Medulla oblongata (tissue), 1 donor: ENCODE results near the gene GNB1L.

Source experiments
- DNase-seq: peaks from one replicate; pipeline ENCODE4 v3.0.0-alpha.2; 2015; ENCODE audit errors: extremely low spot score

Gene GNB1L

GRCh38 chr22:19863571-19863970 lies 8.9 kb upstream of the GNB1L start:
- no peak for DNase-seq

- DNase-seq: no peak
Measured at GRCh38 chr22:19862619-19863246, 8.1 kb upstream of the GNB1L start.

DNA sequence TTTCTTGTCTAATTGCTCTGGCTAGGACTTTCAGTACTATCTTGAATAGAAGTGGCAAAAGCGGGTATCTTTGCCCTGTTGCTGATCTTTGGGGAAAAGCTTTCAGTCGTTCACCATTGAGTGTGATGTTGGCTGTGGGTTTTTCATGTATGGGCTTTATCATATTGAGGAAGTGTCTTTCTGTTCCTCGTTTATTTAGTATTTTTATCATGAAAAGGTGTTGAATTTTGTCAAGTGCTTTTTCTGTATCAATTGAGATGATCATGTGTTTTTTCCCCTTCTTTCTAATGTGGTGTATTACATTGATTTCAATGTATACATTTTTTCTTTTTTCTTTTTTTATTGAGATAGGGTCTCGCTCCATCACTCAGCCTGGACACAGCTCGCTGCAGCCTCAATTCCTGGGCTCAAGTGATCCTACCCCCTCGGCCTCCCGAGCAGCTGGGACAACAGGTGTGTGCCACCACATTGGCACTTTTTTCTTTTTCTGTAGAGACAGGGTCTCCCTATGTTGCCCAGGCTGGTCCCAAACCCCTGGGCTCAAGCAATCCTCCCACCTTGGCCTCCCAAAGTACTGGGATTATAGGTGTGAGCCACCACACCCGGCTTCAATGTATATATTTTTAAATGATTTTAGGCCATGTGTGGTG lies 5.3 kb upstream of the GNB1L start:
- no peak for DNase-seq

GRCh38 chr22:19857382-19857781 lies 2.7 kb upstream of the GNB1L start:
- DNase-seq: no peak

DNA sequence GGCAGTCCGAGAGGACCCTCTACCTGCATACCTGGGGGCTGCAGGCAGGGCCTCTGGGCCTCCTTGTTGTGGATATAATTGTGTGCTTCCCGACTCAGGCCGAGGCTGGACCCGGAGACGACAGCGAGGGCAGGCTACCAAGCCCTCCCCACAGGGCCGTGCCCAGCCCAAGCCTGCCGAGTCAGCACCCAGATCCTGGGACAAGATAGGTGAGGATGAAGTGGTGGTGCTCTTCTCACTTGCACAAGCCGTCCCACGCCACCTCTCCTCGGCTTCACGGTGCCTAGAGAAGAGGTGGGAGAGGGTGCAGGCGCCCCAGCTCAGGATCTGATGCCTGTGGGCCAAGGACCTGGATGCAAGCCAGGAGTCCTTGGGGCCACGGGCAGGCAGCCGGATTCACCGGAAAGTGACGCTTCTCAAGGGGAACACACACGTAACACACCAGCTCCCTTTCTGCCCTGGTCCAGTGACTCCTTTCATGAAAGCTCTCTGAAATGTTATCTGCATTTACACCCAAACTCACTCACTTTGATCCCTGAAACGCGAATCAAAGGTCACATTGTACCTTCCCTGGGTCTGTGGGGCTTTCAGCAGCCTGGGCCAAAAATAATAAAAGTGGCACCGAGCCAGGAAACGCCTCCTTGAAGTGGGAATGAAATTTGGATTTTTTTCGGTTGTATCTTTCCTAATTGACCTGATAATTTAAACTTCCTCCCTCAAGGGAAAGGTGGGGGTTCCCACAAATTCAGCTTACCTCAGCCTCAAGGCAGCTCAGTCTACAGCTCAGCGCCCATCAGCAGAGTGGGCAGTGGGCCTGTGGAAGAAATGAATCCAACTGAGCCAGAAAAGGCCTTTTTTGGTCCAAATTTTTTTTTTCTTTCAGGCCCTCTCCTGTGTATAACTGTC lies 1.1 kb upstream of the GNB1L start:
- DNase-seq: peak; percentile 62

- DNase-seq: peak; percentile 13
Measured at GRCh38 chr22:19853879-19854777, 546 bp downstream of the GNB1L start.

DNA sequence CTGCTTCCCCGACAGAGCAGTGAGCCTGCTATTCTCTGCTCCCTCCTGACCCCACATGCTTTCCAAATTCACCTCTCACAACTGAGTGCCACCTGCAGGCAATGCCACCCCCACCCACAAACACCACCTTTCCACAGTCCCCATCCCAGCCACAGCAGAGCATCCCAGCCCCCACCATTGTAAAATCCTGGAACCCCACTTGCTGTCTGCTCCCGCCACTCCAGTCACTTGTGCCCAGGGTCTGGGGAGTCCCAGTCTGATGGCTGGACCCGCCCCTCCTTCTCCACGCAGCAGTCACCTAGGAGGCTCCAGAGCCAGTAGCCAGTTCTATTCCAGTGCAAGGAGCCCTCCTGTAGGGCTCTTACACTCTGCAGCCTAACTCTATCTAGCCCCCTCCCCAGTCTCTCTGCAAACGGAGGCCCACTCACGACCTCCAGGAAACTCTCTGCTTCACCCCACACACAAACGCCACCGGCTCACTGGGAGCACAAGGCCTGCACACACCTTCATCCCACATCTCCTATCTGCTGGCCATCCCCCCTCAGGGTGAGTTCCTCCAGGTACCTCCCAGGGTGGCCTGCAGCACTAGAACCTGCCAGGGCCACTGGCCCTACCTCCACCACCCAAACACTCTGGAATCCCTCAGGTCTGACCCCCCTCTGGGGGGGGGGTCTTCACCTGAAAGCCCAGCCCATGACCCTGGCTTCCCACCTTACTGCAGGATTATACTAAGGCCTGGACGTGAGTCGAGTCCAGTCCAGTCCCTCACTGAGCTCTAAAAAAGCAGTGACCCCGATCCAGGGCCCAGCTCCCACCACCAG lies 1.4 kb downstream of the GNB1L start:
- no peak for DNase-seq

GRCh38 chr22:19852177-19852781 lies 2.4 kb downstream of the GNB1L start:
- DNase-seq: no peak

- DNase-seq: no peak
Measured at GRCh38 chr22:19851291-19852176, 3.1 kb downstream of the GNB1L start.

DNA sequence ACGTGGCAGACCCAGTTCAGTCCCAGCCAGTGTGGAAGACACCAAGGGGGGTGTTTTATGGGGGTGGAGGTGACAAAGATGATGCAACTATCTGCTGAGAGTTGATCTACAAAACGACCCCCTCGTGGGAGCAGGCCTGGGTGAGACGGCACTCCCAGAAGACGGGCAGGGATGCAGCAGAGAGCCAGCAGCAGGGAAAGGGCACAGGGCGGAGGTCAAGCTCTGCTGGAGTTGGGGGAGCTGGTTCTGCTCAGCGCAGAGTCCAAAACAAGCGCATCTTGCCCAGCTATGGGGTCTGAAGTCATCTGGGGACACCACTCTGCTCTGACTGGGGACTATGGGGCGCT lies 3.9 kb downstream of the GNB1L start:
- DNase-seq: no peak

DNA sequence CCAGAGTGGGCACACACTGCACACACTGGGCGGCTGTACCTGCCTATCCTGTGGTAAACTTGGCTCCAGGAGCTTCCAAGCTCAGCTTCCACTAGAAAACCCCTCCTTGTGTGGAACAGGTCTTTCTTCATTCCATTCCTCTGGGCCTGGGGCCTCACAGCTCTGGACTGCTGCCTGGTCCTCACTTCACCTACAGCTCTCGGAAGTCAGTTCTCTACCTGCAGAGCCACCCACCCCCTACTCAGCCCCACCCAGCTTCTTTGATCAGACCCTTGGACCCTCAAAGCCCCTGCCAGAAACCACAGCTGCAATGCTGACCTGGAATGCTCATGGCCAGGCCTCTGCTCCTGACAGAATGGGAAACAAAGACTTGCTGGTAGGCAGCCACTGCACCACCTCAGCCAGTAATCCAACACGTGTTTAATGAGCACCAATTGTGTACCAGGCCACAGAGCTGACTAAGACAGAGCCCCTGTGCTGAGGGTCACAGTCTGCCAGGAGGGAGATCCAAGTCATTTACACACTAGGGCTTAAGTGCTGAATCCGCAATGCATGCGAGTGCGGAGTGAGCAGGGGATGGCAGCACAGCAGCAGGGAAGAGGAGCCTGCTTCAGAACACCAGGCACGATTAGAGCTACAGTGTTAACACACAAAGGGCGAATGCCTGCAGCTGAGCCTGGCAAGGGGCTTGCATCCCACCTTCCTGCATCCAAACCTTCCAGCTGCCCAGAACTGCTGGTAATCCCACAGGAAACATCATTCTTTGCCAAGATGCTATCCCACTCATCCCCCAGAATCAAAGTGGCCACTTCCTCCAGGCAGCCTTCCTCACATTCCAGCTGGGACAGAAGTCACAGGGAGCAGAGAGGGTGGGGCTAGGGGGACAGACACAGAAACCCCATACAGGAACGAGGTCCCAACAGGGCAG lies 4.6 kb downstream of the GNB1L start:
- DNase-seq: peak; percentile 8

- no peak for DNase-seq
Measured at GRCh38 chr22:19848298-19849224, 6.1 kb downstream of the GNB1L start.

DNA sequence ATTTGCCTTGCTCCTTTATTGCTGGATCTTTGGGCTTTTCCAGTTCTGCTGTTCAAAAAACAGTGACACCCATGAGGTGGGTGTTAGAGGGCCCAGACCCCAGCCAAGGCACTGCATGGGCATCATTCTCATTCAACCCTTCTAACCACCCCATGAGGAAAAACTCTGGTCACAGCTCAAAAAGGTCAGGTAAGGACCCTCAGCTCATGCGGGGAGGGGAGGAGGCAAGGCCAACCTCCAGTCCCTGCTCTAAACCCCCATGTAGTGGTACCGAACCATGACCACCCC lies 7.4 kb downstream of the GNB1L start:
- no peak for DNase-seq

GRCh38 chr22:19846620-19847344 lies 7.9 kb downstream of the GNB1L start:
- no peak for DNase-seq

DNA sequence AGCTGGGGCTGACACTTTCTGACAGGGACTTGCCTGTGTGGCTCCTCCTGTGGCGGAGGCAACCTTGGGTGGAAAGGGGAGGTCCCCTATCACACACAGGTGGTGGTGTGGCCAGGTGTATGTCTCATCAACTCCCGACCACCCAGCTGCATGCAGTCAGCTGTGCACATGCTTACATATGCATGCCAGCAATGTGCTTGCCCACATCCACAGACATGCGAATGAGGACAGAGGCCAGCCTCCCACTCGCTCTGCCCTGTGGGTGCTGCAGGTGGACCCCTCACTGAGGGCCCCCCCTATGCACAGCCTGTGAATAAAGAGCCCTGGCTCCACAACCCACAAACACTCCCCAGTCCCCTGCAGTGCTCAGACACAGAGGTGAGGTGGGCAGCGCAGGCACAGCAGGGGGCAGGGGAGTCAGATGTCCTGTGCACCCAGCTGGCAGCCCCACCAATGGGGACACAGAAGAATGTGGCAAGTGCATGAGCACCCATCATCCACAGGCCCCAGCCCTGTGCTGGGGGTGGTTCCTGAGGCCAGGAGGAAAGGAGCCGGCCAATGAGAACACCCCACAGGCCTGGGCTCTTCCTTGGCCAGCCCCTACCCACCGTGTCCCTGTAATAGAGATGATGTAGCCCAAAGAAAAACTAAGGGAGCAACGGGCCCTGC lies 9.5 kb downstream of the GNB1L start:
- no peak for DNase-seq

GRCh38 chr22:19844377-19845053 lies 10.2 kb downstream of the GNB1L start:
- peak; percentile 79 for DNase-seq
